A549 (cell line): ENCODE measurements around the gene P4HA1.

ENCODE experiments used
- MAFK ChIP-seq: fragments of 450-650 bp; IDR thresholded peaks from 2 replicates; pipeline ENCODE4 v1.6.1; 2014; ENCODE audit not compliant: partially characterized antibody
- MYC ChIP-seq: IDR thresholded peaks from 2 replicates; pipeline ENCODE4 v1.6.1; 2012; ENCODE audit warnings: mild to moderate bottlenecking, inconsistent platforms, low read length, improper control_type of control experiment, borderline replicate concordance
- POLR2A ChIP-seq: IDR thresholded peaks from 2 replicates; pipeline ENCODE4 v1.6.1; 2012; ENCODE audit warnings: mild to moderate bottlenecking, low read length
- RAD21 ChIP-seq, 2 experiments: fragments of >200 bp in 1 of 2; sonication (Bioruptor Twin) in 1 of 2; formaldehyde crosslinking in 1 of 2; IDR thresholded peaks in 1 of 2; conservative IDR thresholded peaks in 1 of 2; 2 replicates in 1 of 2; 3 replicates in 1 of 2; pipeline ENCODE4 v1.6.1; 2012 to 2018; ENCODE audit warnings: inconsistent platforms in 1 of 2
- TF ChIP-seq, protein P1 (sequence below): fragments of >200 bp; sonication (Bioruptor Twin); formaldehyde crosslinking; IDR thresholded peaks from 3 replicates; pipeline ENCODE4 v1.5.1; 2016

DNA sequence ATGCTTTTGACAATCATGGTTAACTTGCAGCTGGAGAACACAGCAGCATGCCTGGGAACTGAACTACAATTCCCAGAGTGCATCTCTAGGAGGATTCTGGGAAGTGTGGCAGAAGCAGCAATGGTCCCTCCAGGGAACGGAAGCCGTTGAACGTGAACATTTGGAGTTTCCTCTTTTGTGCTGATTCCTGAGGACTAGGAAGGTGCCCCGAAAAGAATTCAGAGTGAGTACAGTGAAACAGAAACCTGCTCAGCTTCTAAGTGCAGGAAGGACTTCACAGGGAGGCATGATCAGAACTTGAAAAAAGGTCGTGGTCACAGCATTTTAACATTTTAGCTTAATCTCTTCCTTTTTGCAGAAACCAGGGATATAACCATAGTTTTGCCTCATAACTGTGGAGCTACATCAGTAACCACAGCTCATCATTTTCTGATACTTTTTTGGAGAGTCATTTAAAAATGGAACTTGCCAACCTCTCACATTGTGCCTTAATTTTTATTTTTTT lies 13.7 kb upstream of the P4HA1 start, which contains the start of gene NUDT13:
- TF ChIP-seq POLR2A (no peak), MYC (no peak), RAD21 (conservative IDR thresholded peaks at IDR 0.05 in 1 of 2, IDR thresholded peaks at IDR 0.05 in 1 of 2) (no peak), MAFK (no peak)
- TF ChIP-seq, protein P1, sequence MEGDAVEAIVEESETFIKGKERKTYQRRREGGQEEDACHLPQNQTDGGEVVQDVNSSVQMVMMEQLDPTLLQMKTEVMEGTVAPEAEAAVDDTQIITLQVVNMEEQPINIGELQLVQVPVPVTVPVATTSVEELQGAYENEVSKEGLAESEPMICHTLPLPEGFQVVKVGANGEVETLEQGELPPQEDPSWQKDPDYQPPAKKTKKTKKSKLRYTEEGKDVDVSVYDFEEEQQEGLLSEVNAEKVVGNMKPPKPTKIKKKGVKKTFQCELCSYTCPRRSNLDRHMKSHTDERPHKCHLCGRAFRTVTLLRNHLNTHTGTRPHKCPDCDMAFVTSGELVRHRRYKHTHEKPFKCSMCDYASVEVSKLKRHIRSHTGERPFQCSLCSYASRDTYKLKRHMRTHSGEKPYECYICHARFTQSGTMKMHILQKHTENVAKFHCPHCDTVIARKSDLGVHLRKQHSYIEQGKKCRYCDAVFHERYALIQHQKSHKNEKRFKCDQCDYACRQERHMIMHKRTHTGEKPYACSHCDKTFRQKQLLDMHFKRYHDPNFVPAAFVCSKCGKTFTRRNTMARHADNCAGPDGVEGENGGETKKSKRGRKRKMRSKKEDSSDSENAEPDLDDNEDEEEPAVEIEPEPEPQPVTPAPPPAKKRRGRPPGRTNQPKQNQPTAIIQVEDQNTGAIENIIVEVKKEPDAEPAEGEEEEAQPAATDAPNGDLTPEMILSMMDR: no peak
